ENCODE results near the gene COX7C. TPM values are rescaled to one million over a fixed set of nuclear protein-coding genes. Genes with fewer than 3 reads are reported as not detected.
"Not testable (repeated sequence)": the region's sequence is repeated elsewhere in the genome, so short reads cannot be mapped to it uniquely, and the experiment has no call there.

Gene COX7C
- total and polyA plus RNA-seq, 4 donors, result 330 to 1,504 (median 471) TPM

DNA sequence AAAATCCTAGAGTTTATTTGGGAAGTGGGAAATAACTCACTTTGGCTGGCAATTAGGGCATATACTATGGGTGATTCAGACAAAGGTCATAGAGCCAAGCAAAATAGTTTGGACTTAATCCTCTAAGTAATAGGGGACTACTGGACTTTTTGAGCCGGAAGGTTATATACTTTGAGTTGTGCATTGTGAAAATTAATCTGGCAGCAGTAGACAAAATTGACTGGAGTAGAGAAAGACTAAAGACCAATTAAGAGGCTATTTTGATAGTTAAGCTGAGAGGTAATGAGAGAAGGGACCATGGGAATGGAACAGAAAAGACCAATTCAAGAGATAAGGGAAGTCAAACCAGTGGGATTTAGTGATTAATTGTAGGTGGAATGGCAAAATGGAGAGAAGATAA lies 28.9 kb downstream of the COX7C start:
- Histone ChIP-seq H3K36me3 (ENCODE audit: control insufficient read depth in 1 of 2, insufficient read depth in 2 of 2, low read length in 1 of 2) (no peaks in the 10 kb centered on the region), H3K27me3 (ENCODE audit: control insufficient read depth in 1 of 2, insufficient read depth in 2 of 2, low read length in 1 of 2) (no peaks in the 10 kb centered on the region), H3K9me3 (ENCODE audit: control insufficient read depth, low read length) (no peaks in the 10 kb centered on the region), H3K4me3 (ENCODE audit: low read length in 2 of 2) (no peak overlapping the region), H3K27ac (ENCODE audit: low read depth in 1 of 2, low read length in 2 of 2) (no peak overlapping the region), H3K4me1 (ENCODE audit: control insufficient read depth in 1 of 2, insufficient read depth in 2 of 2, low read length in 2 of 2) (no peaks in the 10 kb centered on the region)
- DNase-seq, result no peak
- intact Hi-C loops (cut with DNase I), result no loop called here
- 29 to 31% methylated on average over 1 of the region's 1 CpG for WGBS, 2 donors
- ATAC-seq (ENCODE audit: low FRiP score), result no peak

DNA sequence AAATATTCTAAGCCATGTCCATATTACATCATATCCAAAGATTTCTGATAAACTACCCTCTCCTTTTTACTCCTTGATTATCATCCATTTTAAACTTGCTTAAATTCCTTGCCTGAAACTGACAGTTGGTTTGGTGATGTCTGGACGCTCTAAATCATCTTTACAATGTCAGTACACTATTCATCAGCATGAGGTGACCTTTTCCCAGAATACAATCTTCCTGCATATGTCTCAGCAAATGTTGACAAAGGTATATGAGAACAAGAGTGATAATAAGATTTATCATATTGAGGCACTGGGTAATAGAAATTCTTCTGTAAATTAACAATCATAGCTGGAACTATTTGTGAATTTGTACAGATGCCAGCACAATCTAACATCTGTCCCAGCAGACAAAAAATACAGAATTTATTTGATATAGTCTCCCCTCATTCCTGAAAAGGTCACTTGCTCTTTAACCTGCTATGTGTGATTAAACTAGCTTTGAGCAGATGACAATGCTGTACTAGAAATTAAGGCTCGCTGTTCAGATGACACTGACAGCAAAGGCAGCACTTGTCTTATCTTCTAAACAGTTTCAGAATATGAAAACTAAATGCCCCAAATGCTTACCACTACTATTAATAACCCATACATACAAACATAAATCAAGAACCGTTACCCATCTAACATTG lies 32.2 kb downstream of the COX7C start:
- H3K9me3 ChIP-seq (ENCODE audit: control insufficient read depth, low read length), result no peaks in the 10 kb centered on the region
- H3K4me3 ChIP-seq (ENCODE audit: low read length in 2 of 2), result no peak overlapping the region
- no peaks in the 10 kb centered on the region for H3K27me3 ChIP-seq (ENCODE audit: control insufficient read depth in 1 of 2, insufficient read depth in 2 of 2, low read length in 1 of 2)
- no peak for ATAC-seq (ENCODE audit: low FRiP score)
- intact Hi-C loops (cut with DNase I), result no loop called here
- no peak for DNase-seq
- H3K4me1 ChIP-seq (ENCODE audit: control insufficient read depth in 1 of 2, insufficient read depth in 2 of 2, low read length in 2 of 2), result no peaks in the 10 kb centered on the region
- H3K36me3 ChIP-seq (ENCODE audit: control insufficient read depth in 1 of 2, insufficient read depth in 2 of 2, low read length in 1 of 2), result no peaks in the 10 kb centered on the region
- H3K27ac ChIP-seq (ENCODE audit: low read depth in 1 of 2, low read length in 2 of 2), result no peak overlapping the region
- 70 to 72% methylated on average over 3 of the region's 3 CpGs for WGBS, 2 donors

DNA sequence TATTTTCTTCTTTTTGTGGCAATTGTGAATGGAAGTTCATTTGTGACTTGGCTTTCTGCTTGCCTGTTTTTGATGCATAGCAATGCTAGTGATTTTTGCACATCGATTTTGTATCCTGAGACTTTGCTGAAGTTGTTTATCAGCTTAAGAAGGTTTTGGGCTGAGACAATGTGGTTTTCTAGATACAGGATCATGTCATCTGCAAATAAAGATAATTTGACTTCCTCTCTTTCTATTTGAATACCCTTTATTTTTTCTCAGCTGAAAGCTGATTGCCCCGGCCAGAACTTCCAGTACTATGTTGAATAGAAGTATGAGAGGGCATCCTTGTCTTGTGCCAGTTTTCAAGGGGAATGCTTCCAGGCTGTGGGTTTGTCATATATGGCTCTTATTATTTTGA lies 43.0 kb downstream of the COX7C start:
- H3K36me3 ChIP-seq (ENCODE audit: control insufficient read depth in 1 of 2, insufficient read depth in 2 of 2, low read length in 1 of 2); H3K27me3 ChIP-seq (ENCODE audit: control insufficient read depth in 1 of 2, insufficient read depth in 2 of 2, low read length in 1 of 2); DNase-seq; H3K4me1 ChIP-seq (ENCODE audit: control insufficient read depth in 1 of 2, insufficient read depth in 2 of 2, low read length in 2 of 2); intact Hi-C loops (cut with DNase I); ATAC-seq (ENCODE audit: low FRiP score); H3K27ac ChIP-seq (ENCODE audit: low read depth in 1 of 2, low read length in 2 of 2); H3K4me3 ChIP-seq (ENCODE audit: low read length in 2 of 2); H3K9me3 ChIP-seq (ENCODE audit: control insufficient read depth, low read length): not testable (repeated sequence)
- WGBS, 2 donors, result 87 to 89% methylated on average over 2 of the region's 2 CpGs

DNA sequence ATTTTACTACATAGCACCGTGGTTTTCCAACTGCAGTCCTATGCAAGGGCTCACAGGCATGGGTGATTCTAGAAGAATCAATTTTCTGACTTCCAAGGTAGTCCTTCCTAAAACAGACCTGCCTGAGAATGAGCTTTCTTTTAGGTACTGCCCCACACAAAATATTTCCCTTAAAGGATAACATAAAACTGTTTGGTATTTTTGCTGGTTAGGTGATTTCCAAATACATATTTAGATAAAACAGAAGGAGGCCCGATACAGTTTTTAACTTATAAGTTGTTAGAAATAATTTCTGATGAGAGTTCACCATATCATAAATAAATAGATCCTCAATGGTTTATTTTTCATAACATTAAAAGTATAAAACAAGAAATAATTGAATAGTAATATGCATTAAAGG lies 46.4 kb downstream of the COX7C start:
- DNase-seq (no peak), ATAC-seq (ENCODE audit: low FRiP score) (no peak)
- H3K9me3 ChIP-seq (ENCODE audit: control insufficient read depth, low read length), result no peaks in the 10 kb centered on the region
- intact Hi-C loops (cut with DNase I), result no loop called here
- H3K4me3 ChIP-seq (ENCODE audit: low read length in 2 of 2), result no peak overlapping the region
- WGBS, 2 donors, result 89% methylated on average over 2 of the region's 2 CpGs
- H3K27me3 ChIP-seq (ENCODE audit: control insufficient read depth in 1 of 2, insufficient read depth in 2 of 2, low read length in 1 of 2), result no peaks in the 10 kb centered on the region
- H3K36me3 ChIP-seq (ENCODE audit: control insufficient read depth in 1 of 2, insufficient read depth in 2 of 2, low read length in 1 of 2), result no peaks in the 10 kb centered on the region
- no peak overlapping the region for H3K27ac ChIP-seq (ENCODE audit: low read depth in 1 of 2, low read length in 2 of 2)
- H3K4me1 ChIP-seq (ENCODE audit: control insufficient read depth in 1 of 2, insufficient read depth in 2 of 2, low read length in 2 of 2), result no peaks in the 10 kb centered on the region

DNA sequence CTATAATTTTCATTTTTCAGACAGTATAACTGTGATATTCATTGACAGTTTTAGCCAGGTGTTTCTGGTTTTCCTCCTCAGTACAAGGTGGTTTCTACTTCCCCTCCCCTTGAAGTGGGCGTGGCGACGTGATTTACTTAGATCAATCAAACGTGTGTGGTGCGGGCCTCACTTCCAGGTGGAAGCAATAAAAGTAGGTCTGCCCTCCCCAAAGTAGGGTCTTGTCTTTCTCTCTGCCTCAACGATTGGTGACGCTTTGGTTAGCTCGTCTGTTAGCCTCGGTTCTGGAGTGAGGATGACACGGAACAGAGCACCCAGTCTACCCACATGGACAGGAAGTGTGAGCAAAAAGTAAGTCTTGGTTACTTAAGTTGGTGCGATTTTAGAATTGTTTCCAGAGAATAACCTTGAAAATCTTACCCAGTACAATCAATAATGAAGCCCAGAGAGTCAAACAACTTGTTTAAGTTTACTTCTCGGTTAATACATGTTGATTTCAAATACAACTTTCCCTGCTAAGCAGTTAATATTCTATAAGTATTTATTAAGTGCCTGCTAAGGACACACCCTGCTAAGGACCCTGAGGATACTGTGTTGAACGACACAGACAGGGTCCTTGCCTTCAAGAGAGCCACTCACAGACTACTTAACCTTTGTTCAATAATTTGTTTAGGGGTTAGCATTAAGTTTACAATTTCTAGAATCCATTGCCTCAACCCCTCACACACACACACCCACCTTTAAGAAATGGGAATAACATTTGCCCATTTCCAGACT lies 48.4 kb downstream of the COX7C start:
- Histone ChIP-seq H3K9me3 (ENCODE audit: control insufficient read depth, low read length) (no peaks in the 10 kb centered on the region), H3K36me3 (ENCODE audit: control insufficient read depth in 1 of 2, insufficient read depth in 2 of 2, low read length in 1 of 2) (no peaks in the 10 kb centered on the region), H3K4me3 (ENCODE audit: low read length in 2 of 2) (no peak overlapping the region), H3K27me3 (ENCODE audit: control insufficient read depth in 1 of 2, insufficient read depth in 2 of 2, low read length in 1 of 2) (no peaks in the 10 kb centered on the region), H3K27ac (ENCODE audit: low read depth in 1 of 2, low read length in 2 of 2) (no peak overlapping the region), H3K4me1 (ENCODE audit: control insufficient read depth in 1 of 2, insufficient read depth in 2 of 2, low read length in 2 of 2) (no peaks in the 10 kb centered on the region)
- DNase-seq, result no peak
- 86 to 90% methylated on average over 13 of the region's 13 CpGs for WGBS, 2 donors
- intact Hi-C loops (cut with DNase I), result no loop called here
- ATAC-seq (ENCODE audit: low FRiP score), result no peak

DNA sequence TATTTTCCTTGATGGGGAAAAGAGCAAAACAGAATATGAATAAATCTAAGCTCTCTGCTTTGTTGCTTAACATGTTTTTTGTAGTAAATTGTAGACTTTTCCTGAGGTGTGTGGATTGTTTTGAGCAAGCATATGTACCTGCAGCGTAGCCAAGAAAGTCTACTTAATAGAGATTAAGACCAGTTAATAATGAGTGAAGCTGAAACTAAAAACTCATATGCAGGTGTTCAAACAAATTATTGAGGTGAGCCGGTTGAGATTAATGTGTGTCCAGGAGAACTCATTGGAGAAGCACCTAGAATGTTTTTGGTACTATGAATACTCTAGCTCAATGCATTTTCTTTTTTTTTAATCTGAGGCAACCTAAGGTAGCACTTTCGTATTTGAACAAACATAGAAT lies 49.2 kb downstream of the COX7C start:
- 88 to 92% methylated on average over 3 of the region's 3 CpGs for WGBS, 2 donors
- DNase-seq, result no peak
- Histone ChIP-seq H3K9me3 (ENCODE audit: control insufficient read depth, low read length) (no peaks in the 10 kb centered on the region), H3K27ac (ENCODE audit: low read depth in 1 of 2, low read length in 2 of 2) (no peak overlapping the region), H3K4me1 (ENCODE audit: control insufficient read depth in 1 of 2, insufficient read depth in 2 of 2, low read length in 2 of 2) (no peaks in the 10 kb centered on the region), H3K4me3 (ENCODE audit: low read length in 2 of 2) (no peak overlapping the region), H3K27me3 (ENCODE audit: control insufficient read depth in 1 of 2, insufficient read depth in 2 of 2, low read length in 1 of 2) (no peaks in the 10 kb centered on the region), H3K36me3 (ENCODE audit: control insufficient read depth in 1 of 2, insufficient read depth in 2 of 2, low read length in 1 of 2) (no peaks in the 10 kb centered on the region)
- ATAC-seq (ENCODE audit: low FRiP score), result no peak
- intact Hi-C loops (cut with DNase I), result no loop called here
